MCF 10A (cell line): ENCODE data around the gene SUN3. TPM values are rescaled to one million over a fixed set of nuclear protein-coding genes. Genes with fewer than 3 reads are reported as not detected.
A peak's percentile ranks its signal among the peaks of the same experiment; 100 is the strongest.
"Not testable (repeated sequence)": the region's sequence is repeated elsewhere in the genome, so short reads cannot be mapped to it uniquely, and the experiment has no call there.

Experiments
- BruUV-seq: library from RNA; stranded (reverse); fragments of 400-500 nt; replicated peaks from 2 replicates; lab custom pipeline; 2021; lab: Mats Ljungman, UMichigan
- CTCF ChIA-PET: fragments of 300-600 bp; sonication (Branson Sonifier 250); formaldehyde crosslinking; extraction: SDS; loops from one replicate; lab custom pipeline; 2021; ENCODE audit warnings: antibody characterized with exemption, inconsistent platforms; lab: Yijun Ruan, JAX
- POLR2A ChIA-PET: fragments of 300-600, 350-650 bp; sonication (Branson Sonifier 250); formaldehyde crosslinking; extraction: SDS; loops from one replicate; lab custom pipeline; 2020; ENCODE audit warnings: antibody characterized with exemption, inconsistent platforms; lab: Yijun Ruan, JAX
- DNase-seq: peaks from one replicate; pipeline ENCODE4 v3.0.0-alpha.2; 2018; ENCODE audit not compliant: unreplicated experiment
- H3K27ac Mint-ChIP-seq: one replicate; pipeline ENCODE4 v1.8.0; 2022; ENCODE audit warnings: mild to moderate bottlenecking, low read depth, mixed read lengths; ENCODE audit not compliant: unreplicated experiment
- H3K27me3 Mint-ChIP-seq: one replicate; pipeline ENCODE4 v1.8.0; 2022; ENCODE audit warnings: mixed read lengths; ENCODE audit not compliant: insufficient read depth, unreplicated experiment
- H3K36me3 Mint-ChIP-seq: one replicate; pipeline ENCODE4 v1.8.0; 2022; ENCODE audit warnings: mild to moderate bottlenecking, moderate library complexity, mixed read lengths; ENCODE audit not compliant: insufficient read depth, unreplicated experiment
- H3K4me1 Mint-ChIP-seq: one replicate; pipeline ENCODE4 v1.8.0; 2022; ENCODE audit warnings: mixed read lengths; ENCODE audit not compliant: insufficient read depth, unreplicated experiment
- H3K4me3 Mint-ChIP-seq: one replicate; pipeline ENCODE4 v1.8.0; 2022; ENCODE audit warnings: mild to moderate bottlenecking, moderate library complexity, mixed read lengths; ENCODE audit not compliant: unreplicated experiment
- H3K9me3 Mint-ChIP-seq: one replicate; pipeline ENCODE4 v1.8.0; 2022; ENCODE audit warnings: mixed read lengths; ENCODE audit not compliant: unreplicated experiment
- CTCF ChIP-seq: fragments of 200-600 bp; IDR thresholded peaks from one replicate; pipeline ENCODE4 v1.8.0; 2022; ENCODE audit warnings: antibody characterized with exemption, mild to moderate bottlenecking; ENCODE audit not compliant: unreplicated experiment
- intact Hi-C: fragments of 100-400 bp; cut with micrococcal nuclease; formaldehyde crosslinking; loops from 2 replicates; pipeline ENCODE4 v1.14.1; 2022
- total RNA-seq: library from RNA; stranded (reverse); gene quantifications from 2 replicates; pipeline ENCODE4 v1.2.3, GENCODE V29; 2022

SUN3 gene
- total RNA-seq, 1 experiment from 2014 or later, result not detected

DNA sequence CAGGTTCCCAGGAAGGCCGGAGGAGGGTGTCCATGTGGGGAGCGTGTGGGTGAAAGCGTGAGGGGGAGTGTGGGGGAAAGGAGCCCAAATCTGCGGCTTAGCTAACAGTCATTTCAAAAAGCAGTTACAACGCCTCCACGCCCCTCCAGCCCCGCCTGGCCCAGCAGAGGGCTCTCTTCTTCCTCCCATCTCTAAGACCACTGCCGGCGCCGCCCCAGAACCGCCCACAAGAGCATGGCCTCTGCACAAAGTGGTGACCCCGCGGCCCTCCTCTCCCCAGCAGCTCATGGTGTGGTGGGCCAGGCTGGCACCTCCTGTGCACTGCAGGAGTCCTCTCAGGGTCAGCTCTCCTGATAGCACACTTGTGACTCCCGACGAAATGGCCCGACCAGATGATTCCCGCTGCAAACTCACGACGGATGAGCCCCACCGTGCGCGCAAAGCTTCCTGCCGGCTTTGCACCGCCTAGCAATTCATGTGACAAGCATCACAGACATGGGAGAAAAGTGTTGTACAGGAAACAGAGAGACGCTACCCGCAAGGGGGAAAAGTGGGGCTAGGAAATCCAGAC lies 37.1 kb downstream of the SUN3 start:
- no peaks in the 10 kb centered on the region for H3K4me1 Mint-ChIP-seq
- H3K27me3 Mint-ChIP-seq, result no peaks in the 10 kb centered on the region
- intact Hi-C loops, result loop anchor here (1.0 kb wide), 3 partner anchors 97 to 162 kb away; partner anchors contain the start of gene UPP1
- BruUV-seq, result no TSS peak
- no peak overlapping the region for H3K27ac Mint-ChIP-seq
- ChIA-PET CTCF (interaction anchor here (1.3 to 1.7 kb wide), 2 partner anchors 111 to 118 kb away, joined by 4 to 12 read pairs; no protein-coding TSS in a partner anchor), POLR2A (no interaction called here)
- no peaks in the 10 kb centered on the region for H3K36me3 Mint-ChIP-seq
- peaks cover 6% of the 10 kb centered on the region for H3K9me3 Mint-ChIP-seq
- no peak overlapping the region for H3K4me3 Mint-ChIP-seq
- peak; percentile 48 for TF ChIP-seq CTCF
- peak; percentile 66 for DNase-seq

DNA sequence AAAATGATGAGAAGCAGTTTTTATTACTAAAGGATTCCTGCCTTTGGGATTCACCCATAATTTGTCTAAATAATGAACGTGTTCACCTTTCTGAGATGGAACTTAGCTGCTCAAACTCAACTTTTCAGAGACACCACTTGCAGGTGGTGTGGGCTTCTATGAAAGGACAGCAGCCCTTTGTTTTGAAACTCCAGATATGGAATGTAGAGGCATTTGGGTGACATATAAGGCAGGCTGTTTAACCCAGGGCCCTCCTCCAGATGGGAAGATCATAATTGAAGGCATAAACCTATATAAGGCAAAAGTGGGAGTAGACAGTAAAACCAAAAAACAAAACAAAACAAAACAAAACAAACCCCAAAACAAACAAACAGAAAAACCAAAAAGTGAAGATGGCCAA lies 37.6 kb downstream of the SUN3 start:
- intact Hi-C loops, result loop anchor here (1.0 kb wide), 3 partner anchors 98 to 163 kb away; partner anchors contain the start of gene UPP1
- no peak for DNase-seq
- no peaks in the 10 kb centered on the region for H3K4me1 Mint-ChIP-seq
- peaks cover 6% of the 10 kb centered on the region for H3K9me3 Mint-ChIP-seq
- CTCF ChIA-PET, result interaction anchor here (0.6 to 1.7 kb wide), 6 partner anchors 9 to 193 kb away, joined by 3 to 12 read pairs (median 3); no protein-coding TSS in a partner anchor
- no peaks in the 10 kb centered on the region for H3K36me3 Mint-ChIP-seq
- no TSS peak for BruUV-seq
- no peak overlapping the region for H3K4me3 Mint-ChIP-seq
- H3K27me3 Mint-ChIP-seq, result no peaks in the 10 kb centered on the region
- POLR2A ChIA-PET, result no interaction called here
- no peak for TF ChIP-seq CTCF
- no peak overlapping the region for H3K27ac Mint-ChIP-seq

DNA sequence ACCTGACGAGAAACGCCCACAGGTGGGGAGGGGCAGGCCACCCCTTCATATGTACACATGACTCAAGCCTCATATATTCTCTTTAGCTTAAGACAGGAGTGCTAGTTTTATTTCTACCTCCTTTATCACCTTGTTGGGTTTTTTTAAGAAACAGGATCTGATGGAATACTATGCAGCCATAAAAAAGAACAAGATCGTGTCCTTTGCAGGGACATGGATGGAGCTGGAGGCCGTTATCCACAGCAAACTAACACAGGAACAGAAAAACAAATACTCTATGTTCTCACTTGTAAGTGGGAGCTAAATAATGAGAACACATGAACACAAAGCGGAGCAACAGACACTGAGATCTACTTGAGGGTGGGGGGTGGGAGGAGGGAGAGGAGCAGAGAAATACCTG lies 38.3 kb downstream of the SUN3 start:
- CTCF ChIA-PET, result interaction anchor here (0.9 to 1.7 kb wide), 3 partner anchors 10 to 164 kb away, joined by 3 to 12 read pairs (median 3); no protein-coding TSS in a partner anchor
- no TSS peak for BruUV-seq
- POLR2A ChIA-PET, result no interaction called here
- H3K4me1 Mint-ChIP-seq, result no peaks in the 10 kb centered on the region
- peaks cover 6% of the 10 kb centered on the region for H3K9me3 Mint-ChIP-seq
- H3K4me3 Mint-ChIP-seq, result no peak overlapping the region
- no peak overlapping the region for H3K27ac Mint-ChIP-seq
- H3K36me3 Mint-ChIP-seq, result no peaks in the 10 kb centered on the region
- no peak for TF ChIP-seq CTCF
- no peaks in the 10 kb centered on the region for H3K27me3 Mint-ChIP-seq
- no peak for DNase-seq
- intact Hi-C loops, result no loop called here

DNA sequence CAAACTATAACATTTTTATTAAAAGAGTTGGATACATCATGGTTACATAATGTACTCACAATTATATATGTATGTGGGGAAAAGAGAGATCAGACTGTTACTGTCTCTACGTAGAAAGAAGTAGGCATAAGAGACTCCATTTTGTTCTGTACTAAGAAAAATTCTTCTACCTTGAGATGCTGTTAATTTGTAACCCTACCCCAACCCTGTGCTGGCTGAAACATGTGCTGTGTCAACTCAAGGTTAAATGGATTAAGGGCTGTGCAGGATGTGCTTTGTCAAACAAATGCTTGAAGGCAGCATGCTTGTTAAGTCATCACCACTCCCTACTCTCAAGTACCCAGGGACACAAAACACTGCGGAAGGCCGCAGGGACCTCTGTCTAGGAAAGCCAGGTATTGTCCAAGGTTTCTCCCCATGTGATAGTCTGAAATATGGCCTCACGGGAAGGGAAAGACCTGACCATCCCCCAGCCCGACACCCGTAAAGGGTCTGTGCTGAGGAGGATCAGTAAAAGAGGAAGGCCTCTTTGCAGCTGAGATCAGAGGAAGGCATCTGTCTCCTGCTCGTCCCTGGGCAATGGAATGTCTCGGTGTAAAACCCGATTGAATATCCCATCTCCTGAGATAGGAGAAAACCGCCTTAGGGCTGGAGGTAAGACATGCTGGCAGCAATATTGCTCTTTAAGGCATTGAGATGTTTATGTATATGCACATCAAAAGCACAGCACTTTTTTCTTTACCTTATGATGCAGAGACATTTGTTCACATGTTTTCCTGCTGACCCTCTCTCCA lies 39.1 kb downstream of the SUN3 start:
- POLR2A ChIA-PET, result interaction anchor here (2.4 kb wide), 1 partner anchor 99 kb away, joined by 8 read pairs; the partner anchor contains the start of gene UPP1
- intact Hi-C loops, result not testable (repeated sequence)

More for the DNA sequence above, 39.1 kb downstream of the SUN3 start:
- not testable (repeated sequence) for H3K27me3 Mint-ChIP-seq, H3K27ac Mint-ChIP-seq, H3K4me3 Mint-ChIP-seq, H3K9me3 Mint-ChIP-seq, H3K4me1 Mint-ChIP-seq, BruUV-seq, H3K36me3 Mint-ChIP-seq, DNase-seq
- CTCF ChIA-PET, result interaction anchor here (0.6 to 2.3 kb wide), 9 partner anchors 7 to 650 kb away, joined by 3 to 14 read pairs (median 4); no protein-coding TSS in a partner anchor
